Natural killer cell (primary cell): ENCODE measurements around the gene ADCY5. TPM values are rescaled to one million over a fixed set of nuclear protein-coding genes. Genes with fewer than 3 reads are reported as not detected.

Experiments
- ATAC-seq, 3 donors: fragments of 150-1000 bp in 2 of 3; fragments of 200-7000 bp in 1 of 3; cut with Tn5 transposase; 1 replicate in 1 of 3; 2 replicates in 2 of 3; pipeline ENCODE4 v1.10.0; 2021; ENCODE audit warnings: mild to moderate bottlenecking in 2 of 3, moderate library complexity in 2 of 3
- DNase-seq, 2 donors: peaks; one replicate each; pipeline versions ENCODE4 v3.0.0 to v3.0.0-alpha.2; 2013 to 2021; ENCODE audit warnings: mixed read lengths in 1 of 2
- H3K27ac ChIP-seq: one replicate; pipeline ENCODE4 v1.5.1; 2013; ENCODE audit warnings: mild to moderate bottlenecking, low read length
- H3K27me3 ChIP-seq: one replicate; pipeline ENCODE4 v1.6.1; 2013; ENCODE audit warnings: low read length; ENCODE audit not compliant: control insufficient read depth, insufficient read depth
- H3K36me3 ChIP-seq: one replicate; pipeline ENCODE4 v1.6.1; 2013; ENCODE audit warnings: low read length; ENCODE audit not compliant: control insufficient read depth, insufficient read depth
- H3K4me1 ChIP-seq: one replicate; pipeline ENCODE4 v1.6.1; 2013; ENCODE audit warnings: low read length; ENCODE audit not compliant: control insufficient read depth, insufficient read depth
- H3K4me3 ChIP-seq: one replicate; pipeline ENCODE4 v1.5.1; 2013; ENCODE audit warnings: low read length
- H3K9me3 ChIP-seq: one replicate; pipeline ENCODE4 v1.6.1; 2013; ENCODE audit warnings: low read length; ENCODE audit not compliant: control insufficient read depth, insufficient read depth
- H3K27ac Mint-ChIP-seq, 2 donors: one replicate each; pipeline ENCODE4 v1.8.0; 2022; ENCODE audit warnings: mild to moderate bottlenecking in 2 of 2, mixed read lengths in 2 of 2, moderate library complexity in 1 of 2
- H3K27me3 Mint-ChIP-seq, 2 donors: one replicate each; pipeline ENCODE4 v1.8.0; 2022; ENCODE audit warnings: low read depth in 2 of 2, mixed read lengths in 2 of 2
- H3K36me3 Mint-ChIP-seq: one replicate; pipeline ENCODE4 v1.8.0; 2022; ENCODE audit warnings: mixed read lengths
- H3K4me1 Mint-ChIP-seq, 2 donors: one replicate each; pipeline ENCODE4 v1.8.0; 2022; ENCODE audit warnings: mixed read lengths in 2 of 2
- H3K4me3 Mint-ChIP-seq: one replicate; pipeline ENCODE4 v1.8.0; 2022; ENCODE audit warnings: mild to moderate bottlenecking, moderate library complexity, mixed read lengths
- H3K9me3 Mint-ChIP-seq, 2 donors: one replicate each; pipeline ENCODE4 v1.8.0; 2022; ENCODE audit warnings: mixed read lengths in 2 of 2
- WGBS: methylation state at CpG from one replicate; pipeline ENCODE4 v1.1.7; 2013; ENCODE audit warnings: missing lambda C conversion rate; ENCODE audit not compliant: insufficient coverage; 5-methylcytosine and 5-hydroxymethylcytosine counted together
- intact Hi-C: fragments of 100-400 bp; cut with micrococcal nuclease; formaldehyde crosslinking; loops from one replicate; pipeline ENCODE4 v1.14.2; 2022
- total RNA-seq, 4 donors: library from RNA; stranded (reverse); fragments of 120-200 nt in 1 of 4; gene quantifications; one replicate each; pipeline versions ENCODE4 v1.2.3 to v1.2.4, GENCODE V29; 2013 to 2022
- TF ChIP-seq, protein P1 (sequence below): fragments of 200-600 bp; IDR thresholded peaks from one replicate; pipeline ENCODE4 v1.8.0; 2022; ENCODE audit warnings: antibody characterized with exemption

Gene ADCY5
- total RNA-seq, 3 donors from 2014 or later (not counting 1 experiment from before 2014, with no cell fraction given), result not detected

DNA sequence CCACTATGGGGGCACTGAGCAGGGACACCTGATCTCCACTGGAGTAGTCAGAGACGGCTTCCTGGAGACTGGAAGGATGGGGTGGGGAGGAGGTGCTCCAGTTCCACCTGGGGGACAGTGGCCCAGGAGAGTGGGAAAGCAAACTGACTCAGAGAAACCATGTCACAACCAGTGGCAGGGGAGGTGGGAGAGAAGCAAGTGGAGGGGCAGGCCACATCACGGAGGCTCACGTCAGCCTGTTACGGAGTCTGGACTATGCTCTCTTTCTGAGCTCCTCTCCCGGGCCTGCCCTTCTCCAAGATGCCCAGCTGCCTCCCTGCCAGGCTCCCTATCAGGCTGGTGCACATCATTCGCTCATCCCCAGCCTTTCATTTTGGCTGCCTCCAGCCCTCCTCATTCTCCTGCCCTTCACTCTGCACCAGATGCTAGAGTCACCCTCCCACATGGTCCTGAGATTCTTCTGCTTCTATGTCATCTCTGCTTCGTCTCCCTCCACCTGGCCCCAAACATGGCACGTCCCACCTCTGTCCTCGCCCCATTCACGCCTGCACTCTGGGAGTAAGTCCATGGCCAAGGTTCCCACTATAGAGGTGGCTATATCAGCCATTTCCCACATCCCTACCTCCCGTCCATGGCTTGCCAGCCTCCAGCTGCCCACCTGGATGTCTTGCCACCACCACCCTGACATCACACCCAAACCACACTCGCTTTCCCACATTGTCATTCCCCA is 100.3 kb downstream of the ADCY5 start:
- H3K27ac Mint-ChIP-seq, result no peak overlapping the region

DNA sequence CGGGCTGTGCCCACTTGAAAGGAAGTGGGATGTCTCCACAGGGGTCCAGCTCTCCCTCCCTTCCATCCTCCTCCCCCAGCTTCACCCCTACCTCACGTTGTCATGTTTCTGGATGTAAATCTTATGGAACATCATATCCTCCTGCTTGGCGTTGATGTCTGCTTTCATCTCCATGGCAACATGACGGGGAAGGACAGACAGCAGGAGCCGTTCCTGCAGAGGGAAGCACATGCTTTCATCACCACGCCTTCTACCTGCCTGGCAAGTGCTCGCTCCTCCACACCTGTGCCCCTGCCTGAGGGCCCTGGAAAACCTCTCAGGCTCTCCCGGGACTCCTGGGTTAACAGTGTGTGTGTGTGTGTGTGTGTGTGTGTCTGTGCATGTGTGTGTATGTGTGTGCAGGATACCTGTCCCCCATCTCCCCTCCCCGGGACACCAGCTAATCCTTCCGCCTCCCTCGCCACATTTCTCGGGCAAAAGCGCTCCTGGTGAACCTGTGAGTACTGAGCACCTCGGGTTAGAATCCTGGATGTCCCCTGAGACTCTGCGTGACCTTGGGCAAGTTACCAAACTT is 101.1 kb downstream of the ADCY5 start:
- Histone ChIP-seq H3K4me1 (no peaks in the 10 kb centered on the region), H3K27me3 (no peaks in the 10 kb centered on the region), H3K4me3 (no peak overlapping the region), H3K9me3 (no peaks in the 10 kb centered on the region), H3K36me3 (no peaks in the 10 kb centered on the region), H3K27ac (no peak overlapping the region)
- DNase-seq, result no peak
- TF ChIP-seq, protein P1, sequence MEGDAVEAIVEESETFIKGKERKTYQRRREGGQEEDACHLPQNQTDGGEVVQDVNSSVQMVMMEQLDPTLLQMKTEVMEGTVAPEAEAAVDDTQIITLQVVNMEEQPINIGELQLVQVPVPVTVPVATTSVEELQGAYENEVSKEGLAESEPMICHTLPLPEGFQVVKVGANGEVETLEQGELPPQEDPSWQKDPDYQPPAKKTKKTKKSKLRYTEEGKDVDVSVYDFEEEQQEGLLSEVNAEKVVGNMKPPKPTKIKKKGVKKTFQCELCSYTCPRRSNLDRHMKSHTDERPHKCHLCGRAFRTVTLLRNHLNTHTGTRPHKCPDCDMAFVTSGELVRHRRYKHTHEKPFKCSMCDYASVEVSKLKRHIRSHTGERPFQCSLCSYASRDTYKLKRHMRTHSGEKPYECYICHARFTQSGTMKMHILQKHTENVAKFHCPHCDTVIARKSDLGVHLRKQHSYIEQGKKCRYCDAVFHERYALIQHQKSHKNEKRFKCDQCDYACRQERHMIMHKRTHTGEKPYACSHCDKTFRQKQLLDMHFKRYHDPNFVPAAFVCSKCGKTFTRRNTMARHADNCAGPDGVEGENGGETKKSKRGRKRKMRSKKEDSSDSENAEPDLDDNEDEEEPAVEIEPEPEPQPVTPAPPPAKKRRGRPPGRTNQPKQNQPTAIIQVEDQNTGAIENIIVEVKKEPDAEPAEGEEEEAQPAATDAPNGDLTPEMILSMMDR, result no peak
- Mint-ChIP-seq H3K27me3 (peaks cover 6 to 19% of the 10 kb centered on the region in 2 donors), H3K4me1 (no peaks in the 10 kb centered on the region), H3K36me3 (no peaks in the 10 kb centered on the region), H3K9me3 (no peaks in the 10 kb centered on the region), H3K4me3 (no peak overlapping the region), H3K27ac (no peak overlapping the region)
- intact Hi-C loops, result no loop called here
- no peak for ATAC-seq
- 58% methylated on average over 14 of the region's 15 CpGs for WGBS

More for the DNA sequence above, 100.3 kb downstream of the ADCY5 start:
- H3K4me3 ChIP-seq, result no peak overlapping the region
- Mint-ChIP-seq H3K4me1 (no peaks in the 10 kb centered on the region), H3K27me3 (peaks cover 7 to 19% of the 10 kb centered on the region in 2 donors), H3K4me3 (no peak overlapping the region), H3K36me3 (no peaks in the 10 kb centered on the region), H3K9me3 (no peaks in the 10 kb centered on the region)
- no peaks in the 10 kb centered on the region for H3K4me1 ChIP-seq
- no peak for ATAC-seq
- TF ChIP-seq, protein P1, result no peak
- no peaks in the 10 kb centered on the region for H3K27me3 ChIP-seq
- no peak for DNase-seq
- no peaks in the 10 kb centered on the region for H3K9me3 ChIP-seq
- 79% methylated on average over 12 of the region's 12 CpGs for WGBS
- intact Hi-C loops, result no loop called here
- H3K36me3 ChIP-seq, result no peaks in the 10 kb centered on the region
- no peak overlapping the region for H3K27ac ChIP-seq

DNA sequence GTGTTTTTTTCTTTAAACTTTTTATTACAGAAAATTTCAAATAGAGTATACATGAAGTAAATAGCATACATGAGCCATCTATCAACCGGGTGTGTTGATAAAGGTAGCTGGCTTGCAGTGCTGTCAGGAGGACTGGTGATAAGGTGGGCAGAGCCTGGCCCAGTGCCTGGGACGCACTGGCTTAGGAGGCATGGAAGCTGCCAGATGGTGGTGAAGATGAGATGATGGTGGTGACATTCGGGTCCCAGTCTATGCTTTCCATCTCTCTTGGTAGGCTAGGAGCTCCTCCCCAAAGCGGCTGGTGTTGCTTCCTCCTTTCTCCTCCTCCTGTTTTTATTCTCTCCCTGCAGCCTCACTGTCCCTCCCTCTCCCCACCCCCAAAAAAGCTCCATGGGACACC is 101.7 kb downstream of the ADCY5 start:
- Mint-ChIP-seq H3K9me3 (no peaks in the 10 kb centered on the region), H3K4me1 (no peaks in the 10 kb centered on the region), H3K27me3 (peaks cover 6 to 19% of the 10 kb centered on the region in 2 donors), H3K36me3 (no peaks in the 10 kb centered on the region), H3K27ac (no peak overlapping the region), H3K4me3 (no peak overlapping the region)
- ATAC-seq, result no peak
- Histone ChIP-seq H3K36me3 (no peaks in the 10 kb centered on the region), H3K9me3 (no peaks in the 10 kb centered on the region), H3K27me3 (no peaks in the 10 kb centered on the region), H3K27ac (no peak overlapping the region), H3K4me3 (no peak overlapping the region), H3K4me1 (no peaks in the 10 kb centered on the region)
- TF ChIP-seq, protein P1, result no peak
- WGBS, result 77% methylated on average over 4 of the region's 4 CpGs
- intact Hi-C loops, result no loop called here
- no peak for DNase-seq
